GM18511 (cell line): ENCODE data around the gene ACSS1.
A peak's percentile ranks its signal among the peaks of the same experiment; 100 is the strongest.

Source experiments
- ATAC-seq: cut with Tn5 transposase; IDR thresholded peaks from one replicate; pipeline ENCODE4 v1.9.1; 2021; ENCODE audit warnings: mild to moderate bottlenecking, moderate library complexity; ENCODE audit not compliant: unreplicated experiment

ACSS1 gene

GRCh38 chr20:24980291-24981053 is 77.5 kb downstream of the ACSS1 start:
- no peak for ATAC-seq

- no peak for ATAC-seq
These were observed 78.6 kb downstream of the ACSS1 start for GRCh38 chr20:24979036-24979960.

- no peak for ATAC-seq
These were observed 79.4 kb downstream of the ACSS1 start for GRCh38 chr20:24978513-24978912.

- no peak for ATAC-seq
These were observed 80.1 kb downstream of the ACSS1 start for GRCh38 chr20:24977797-24978196.

GRCh38 chr20:24977336-24977735 is 80.6 kb downstream of the ACSS1 start:
- no peak for ATAC-seq

GRCh38 chr20:24972341-24972740 is 85.6 kb downstream of the ACSS1 start:
- ATAC-seq: no peak

- no peak for ATAC-seq
These were observed 86.4 kb downstream of the ACSS1 start for GRCh38 chr20:24971376-24972101.

GRCh38 chr20:24970754-24971153 is 87.2 kb downstream of the ACSS1 start:
- ATAC-seq: no peak

- ATAC-seq: peak; percentile 50
These were observed 87.8 kb downstream of the ACSS1 start for GRCh38 chr20:24970030-24970553.

- ATAC-seq: no peak
These were observed 88.5 kb downstream of the ACSS1 start for GRCh38 chr20:24969186-24970029.

GRCh38 chr20:24968278-24968800 is 89.6 kb downstream of the ACSS1 start:
- ATAC-seq: no peak

- ATAC-seq: no peak
These were observed 91.5 kb downstream of the ACSS1 start for GRCh38 chr20:24966317-24967012.

- no peak for ATAC-seq
These were observed 92.6 kb downstream of the ACSS1 start for GRCh38 chr20:24965065-24965919.

- no peak for ATAC-seq
These were observed 93.5 kb downstream of the ACSS1 start for GRCh38 chr20:24964506-24964840.

- ATAC-seq: no peak
These were observed 94.0 kb downstream of the ACSS1 start for GRCh38 chr20:24963672-24964505.

GRCh38 chr20:24962510-24962909 is 95.4 kb downstream of the ACSS1 start:
- no peak for ATAC-seq

- no peak for ATAC-seq
These were observed 95.8 kb downstream of the ACSS1 start for GRCh38 chr20:24962182-24962492.
